Ishikawa (cell line): Measurements from ENCODE around the gene EAF2.

Source experiments
- CEBPB ChIP-seq: IDR thresholded peaks from 2 replicates; pipeline ENCODE4 v1.6.1; 2012
- CREB1 ChIP-seq: IDR thresholded peaks from 2 replicates; pipeline ENCODE4 v1.6.1; 2012; ENCODE audit warnings: low read depth
- EGR1 ChIP-seq: IDR thresholded peaks from 2 replicates; pipeline ENCODE4 v1.6.1; 2012
- EP300 ChIP-seq: IDR thresholded peaks from 2 replicates; pipeline ENCODE4 v1.6.1; 2012; ENCODE audit warnings: borderline replicate concordance
- FOXM1 ChIP-seq: IDR thresholded peaks from 2 replicates; pipeline ENCODE4 v1.6.1; 2012; ENCODE audit warnings: low read depth, borderline replicate concordance
- NFIC ChIP-seq: IDR thresholded peaks from 2 replicates; pipeline ENCODE4 v1.6.1; 2012
- RAD21 ChIP-seq: IDR thresholded peaks from 2 replicates; pipeline ENCODE4 v1.6.1; 2012; ENCODE audit warnings: low read depth
- TAF1 ChIP-seq: IDR thresholded peaks from 2 replicates; pipeline ENCODE4 v1.6.1; 2012; ENCODE audit warnings: low read depth, mild to moderate bottlenecking
- TCF12 ChIP-seq: IDR thresholded peaks from 2 replicates; pipeline ENCODE4 v1.6.1; 2012; ENCODE audit warnings: low read depth
- TEAD4 ChIP-seq: IDR thresholded peaks from 2 replicates; pipeline ENCODE4 v1.6.1; 2012
- YY1 ChIP-seq: IDR thresholded peaks from 2 replicates; pipeline ENCODE4 v1.6.1; 2012; ENCODE audit warnings: low read depth
- ZBTB7A ChIP-seq: IDR thresholded peaks from 2 replicates; pipeline ENCODE4 v1.6.1; 2012; ENCODE audit warnings: low read depth
- TF ChIP-seq, protein P1 (sequence below): IDR thresholded peaks from 2 replicates; pipeline ENCODE4 v1.6.1; 2012; ENCODE audit warnings: low read depth, mild to moderate bottlenecking
- TF ChIP-seq, protein P2 (sequence below): IDR thresholded peaks from 2 replicates; pipeline ENCODE4 v1.6.1; 2012
- TF ChIP-seq, protein P3 (sequence below): IDR thresholded peaks from 2 replicates; pipeline ENCODE4 v1.6.1; 2012

Gene EAF2

DNA sequence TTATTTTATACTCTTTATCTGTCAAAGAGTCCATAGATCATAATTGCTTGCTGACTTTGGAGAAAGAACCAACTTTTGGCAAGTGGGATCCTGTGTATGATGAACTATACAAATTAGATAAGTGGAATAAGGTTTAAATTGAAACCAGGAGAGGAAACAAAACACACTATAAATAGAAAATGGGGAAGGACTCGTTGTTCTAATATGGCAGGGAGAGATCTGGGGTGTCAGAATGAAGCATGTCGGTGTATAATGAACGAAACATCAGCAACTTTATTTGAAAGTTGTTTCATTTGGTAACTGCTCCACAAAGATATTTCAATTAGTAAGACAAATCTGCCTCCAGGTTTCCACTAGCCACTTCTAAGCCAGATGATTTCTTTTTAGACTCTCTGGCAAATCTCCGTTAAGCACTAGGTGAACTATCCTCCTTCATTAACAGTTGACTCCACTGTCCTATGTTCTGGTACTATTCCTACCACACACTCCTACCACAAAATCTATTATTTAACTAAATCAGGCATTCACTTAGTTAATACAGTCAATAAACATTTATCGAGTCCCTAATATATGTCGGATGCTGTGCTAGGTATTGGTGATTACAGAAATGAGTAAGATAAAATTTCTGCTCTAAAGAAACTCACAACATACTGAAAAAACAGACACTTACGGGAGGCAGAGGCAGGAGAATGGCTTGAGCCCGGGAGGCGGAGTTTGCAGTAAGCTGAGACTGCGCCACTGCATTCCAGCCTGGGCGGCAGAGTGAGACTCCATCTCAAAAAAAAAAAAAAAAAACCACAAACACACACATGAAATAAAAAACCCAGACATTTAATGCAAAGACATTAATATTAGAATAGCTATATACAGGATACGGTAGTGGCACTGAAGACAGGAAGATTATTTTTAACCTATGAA lies 79.3 kb downstream of the EAF2 start:
- TF ChIP-seq EGR1 (no peak), TEAD4 (peak; percentile 63), CEBPB (no peak)

DNA sequence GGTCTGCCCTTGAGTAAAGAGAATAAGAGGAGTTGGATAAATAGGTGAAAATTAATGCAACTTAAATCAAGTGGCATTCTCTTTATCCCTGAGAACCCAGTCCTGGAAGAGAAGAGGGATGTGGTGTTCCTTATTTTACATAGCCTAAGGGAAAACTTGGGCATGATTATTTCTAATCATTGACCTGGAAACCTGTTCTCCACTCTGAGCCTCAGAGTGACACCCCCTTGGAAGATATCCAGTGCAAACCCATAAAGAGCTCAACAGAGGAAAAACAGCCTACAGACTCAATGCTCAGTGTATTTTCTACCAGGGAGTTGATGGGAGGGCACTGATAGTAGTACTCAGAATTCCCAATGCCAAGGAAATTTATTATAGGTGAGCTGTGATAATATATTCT lies 81.2 kb downstream of the EAF2 start:
- TF ChIP-seq EP300 (peak; percentile 11; the same call in 1 of the 2 replicates), RAD21 (no peak), NFIC (peak; percentile 71)

DNA sequence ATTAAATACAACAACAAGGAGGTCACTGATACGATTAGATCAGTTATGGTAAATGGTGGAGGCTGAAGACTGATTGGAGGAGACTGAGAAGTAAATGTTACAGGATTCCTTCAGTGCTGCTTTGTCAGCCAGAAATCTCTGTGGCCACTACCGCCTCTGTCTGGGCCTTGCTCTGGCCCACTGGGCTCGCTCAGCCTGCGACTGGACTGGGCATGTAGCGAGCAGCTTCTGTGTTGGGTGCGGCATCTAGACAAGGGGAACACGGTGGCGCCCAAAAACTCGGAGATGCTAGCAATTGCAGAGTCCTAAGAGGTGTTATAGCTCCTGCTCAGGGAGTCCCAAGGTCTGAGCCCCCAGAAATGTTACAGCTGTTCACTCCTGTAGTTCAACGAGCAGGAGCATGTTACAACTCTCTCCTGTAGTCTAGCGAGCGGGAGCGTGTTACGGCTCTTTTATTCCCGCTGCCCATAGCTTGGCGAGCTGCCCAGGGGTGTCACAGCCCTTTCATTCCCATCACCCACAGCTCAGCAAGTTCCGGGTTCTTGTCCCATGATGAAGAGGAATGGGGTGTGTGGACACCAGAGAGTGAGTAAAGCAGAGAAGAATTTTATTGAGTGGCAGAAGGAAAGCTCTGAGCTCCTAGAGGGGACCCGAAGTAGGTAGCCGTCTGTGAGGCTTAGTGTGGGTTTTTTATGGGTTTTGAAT lies 83.9 kb downstream of the EAF2 start:
- no peak for TF ChIP-seq YY1
- TF ChIP-seq NFIC: no peak
- TF ChIP-seq, protein P1, sequence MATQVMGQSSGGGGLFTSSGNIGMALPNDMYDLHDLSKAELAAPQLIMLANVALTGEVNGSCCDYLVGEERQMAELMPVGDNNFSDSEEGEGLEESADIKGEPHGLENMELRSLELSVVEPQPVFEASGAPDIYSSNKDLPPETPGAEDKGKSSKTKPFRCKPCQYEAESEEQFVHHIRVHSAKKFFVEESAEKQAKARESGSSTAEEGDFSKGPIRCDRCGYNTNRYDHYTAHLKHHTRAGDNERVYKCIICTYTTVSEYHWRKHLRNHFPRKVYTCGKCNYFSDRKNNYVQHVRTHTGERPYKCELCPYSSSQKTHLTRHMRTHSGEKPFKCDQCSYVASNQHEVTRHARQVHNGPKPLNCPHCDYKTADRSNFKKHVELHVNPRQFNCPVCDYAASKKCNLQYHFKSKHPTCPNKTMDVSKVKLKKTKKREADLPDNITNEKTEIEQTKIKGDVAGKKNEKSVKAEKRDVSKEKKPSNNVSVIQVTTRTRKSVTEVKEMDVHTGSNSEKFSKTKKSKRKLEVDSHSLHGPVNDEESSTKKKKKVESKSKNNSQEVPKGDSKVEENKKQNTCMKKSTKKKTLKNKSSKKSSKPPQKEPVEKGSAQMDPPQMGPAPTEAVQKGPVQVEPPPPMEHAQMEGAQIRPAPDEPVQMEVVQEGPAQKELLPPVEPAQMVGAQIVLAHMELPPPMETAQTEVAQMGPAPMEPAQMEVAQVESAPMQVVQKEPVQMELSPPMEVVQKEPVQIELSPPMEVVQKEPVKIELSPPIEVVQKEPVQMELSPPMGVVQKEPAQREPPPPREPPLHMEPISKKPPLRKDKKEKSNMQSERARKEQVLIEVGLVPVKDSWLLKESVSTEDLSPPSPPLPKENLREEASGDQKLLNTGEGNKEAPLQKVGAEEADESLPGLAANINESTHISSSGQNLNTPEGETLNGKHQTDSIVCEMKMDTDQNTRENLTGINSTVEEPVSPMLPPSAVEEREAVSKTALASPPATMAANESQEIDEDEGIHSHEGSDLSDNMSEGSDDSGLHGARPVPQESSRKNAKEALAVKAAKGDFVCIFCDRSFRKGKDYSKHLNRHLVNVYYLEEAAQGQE: no peak
- no peak for TF ChIP-seq CREB1
- TF ChIP-seq, protein P2, sequence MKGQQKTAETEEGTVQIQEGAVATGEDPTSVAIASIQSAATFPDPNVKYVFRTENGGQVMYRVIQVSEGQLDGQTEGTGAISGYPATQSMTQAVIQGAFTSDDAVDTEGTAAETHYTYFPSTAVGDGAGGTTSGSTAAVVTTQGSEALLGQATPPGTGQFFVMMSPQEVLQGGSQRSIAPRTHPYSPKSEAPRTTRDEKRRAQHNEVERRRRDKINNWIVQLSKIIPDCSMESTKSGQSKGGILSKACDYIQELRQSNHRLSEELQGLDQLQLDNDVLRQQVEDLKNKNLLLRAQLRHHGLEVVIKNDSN: no peak
- TF ChIP-seq RAD21: no peak
- no peak for TF ChIP-seq FOXM1
- no peak for TF ChIP-seq TEAD4
- TF ChIP-seq EP300: no peak
- TF ChIP-seq TAF1: no peak
- TF ChIP-seq ZBTB7A: no peak
- TF ChIP-seq, protein P3, sequence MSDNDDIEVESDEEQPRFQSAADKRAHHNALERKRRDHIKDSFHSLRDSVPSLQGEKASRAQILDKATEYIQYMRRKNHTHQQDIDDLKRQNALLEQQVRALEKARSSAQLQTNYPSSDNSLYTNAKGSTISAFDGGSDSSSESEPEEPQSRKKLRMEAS: no peak
- TF ChIP-seq EGR1: no peak
- no peak for TF ChIP-seq TCF12
- no peak for TF ChIP-seq CEBPB

DNA sequence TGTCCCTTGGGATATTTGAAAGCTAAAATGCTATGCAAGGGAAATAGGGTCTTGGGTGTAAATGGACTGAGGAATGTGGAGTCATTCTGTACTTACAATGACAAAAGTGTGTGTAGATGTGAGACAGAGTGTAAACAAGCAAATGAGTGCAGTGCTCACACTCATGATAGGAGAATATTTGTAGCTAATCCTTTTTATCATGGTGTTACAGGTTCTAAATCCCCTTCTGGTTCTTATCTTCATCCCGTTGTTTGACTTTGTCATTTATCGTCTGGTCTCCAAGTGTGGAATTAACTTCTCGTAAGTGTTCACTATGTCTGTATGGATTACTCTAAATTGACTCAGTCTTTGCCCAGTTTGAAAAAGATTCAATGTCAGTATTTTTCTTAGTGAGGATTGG lies 89.7 kb downstream of the EAF2 start:
- TF ChIP-seq EGR1 (no peak), CEBPB (no peak), ZBTB7A (no peak), YY1 (no peak)

DNA sequence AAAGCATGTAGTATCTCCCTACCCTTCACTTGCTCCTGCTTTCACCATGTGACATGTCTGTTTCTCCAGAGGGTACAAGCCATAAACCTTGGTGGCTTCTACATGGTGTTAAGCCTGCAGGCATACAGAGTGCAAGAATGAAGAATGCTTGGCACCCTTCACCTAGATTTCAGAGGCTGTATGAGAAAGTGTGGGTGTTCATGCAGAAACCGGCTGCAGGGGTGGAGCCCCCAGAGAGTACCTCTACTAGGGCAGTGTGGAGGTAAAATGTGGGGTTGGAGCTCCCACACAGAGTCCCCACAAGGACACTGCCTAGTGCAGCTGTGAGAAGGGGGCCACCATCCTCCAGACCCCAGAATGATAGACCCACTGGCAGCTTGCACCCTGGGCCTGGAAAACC lies 91.4 kb downstream of the EAF2 start:
- TF ChIP-seq TCF12: no peak
- TF ChIP-seq RAD21: no peak
- no peak for TF ChIP-seq NFIC
- TF ChIP-seq TAF1: no peak
- TF ChIP-seq, protein P1: no peak
- TF ChIP-seq, protein P2: no peak
- TF ChIP-seq ZBTB7A: no peak
- no peak for TF ChIP-seq TEAD4
- TF ChIP-seq, protein P3: no peak
- no peak for TF ChIP-seq EGR1
- TF ChIP-seq FOXM1: no peak
- no peak for TF ChIP-seq YY1
